Activated CD4-positive, alpha-beta T cell treated with anti-CD3 and anti-CD28 coated beads, Interleukin-10, Interleukin-2, amounts not matched to agents 100 ng/mL and 50 ng/mL, durations not matched to agents 16 hours and 8 hours (primary cell): ENCODE measurements around the gene TMEM100.
A peak's percentile ranks its signal among the peaks of the same experiment; 100 is the strongest.

Experiments used
- DNase-seq: peaks from one replicate; pipeline ENCODE4 v3.0.0-alpha.2; 2020

Gene TMEM100

DNA sequence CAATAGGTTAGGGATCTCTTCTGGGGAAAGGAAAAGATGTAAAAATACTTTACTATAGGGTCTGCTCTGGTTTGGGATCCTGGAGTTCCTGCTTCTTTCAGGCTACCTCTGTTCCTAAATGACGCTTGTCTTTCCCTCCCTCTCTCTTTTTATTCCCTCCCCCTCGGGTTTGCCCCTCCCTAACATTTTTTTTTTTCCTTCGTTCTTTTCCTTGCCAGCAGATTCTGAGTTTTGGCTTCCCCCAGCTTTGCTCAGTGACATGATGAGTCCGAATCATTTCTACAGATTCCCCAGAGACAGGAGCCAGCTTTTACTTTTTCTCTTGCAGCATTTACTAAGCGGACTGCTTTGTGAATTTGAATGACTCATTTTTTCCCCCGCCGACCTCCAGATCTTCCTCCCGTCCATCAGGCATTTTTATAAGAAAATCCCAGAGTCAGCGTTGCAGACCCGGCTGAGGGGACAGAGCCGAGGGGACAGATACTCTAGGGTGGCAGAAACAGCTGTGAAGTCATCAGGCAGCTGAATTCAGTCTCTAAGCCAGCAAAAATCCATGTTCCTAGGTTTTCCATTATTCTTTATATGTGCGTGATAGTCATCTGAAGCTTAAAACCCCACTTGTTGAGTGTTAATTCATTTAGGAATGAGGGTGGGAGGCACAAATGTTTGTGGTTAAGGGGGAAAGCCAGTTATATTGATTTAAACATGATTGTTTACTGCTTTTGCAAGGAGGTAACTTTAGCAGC, at the start of gene TMEM100:
Gene TMEM100 (minus strand): TSS at position 123 of the 746 bp plus-strand sequence. CDS start 1,794 bp downstream, outside the sequence.
- DNase-seq, result no peak

DNA sequence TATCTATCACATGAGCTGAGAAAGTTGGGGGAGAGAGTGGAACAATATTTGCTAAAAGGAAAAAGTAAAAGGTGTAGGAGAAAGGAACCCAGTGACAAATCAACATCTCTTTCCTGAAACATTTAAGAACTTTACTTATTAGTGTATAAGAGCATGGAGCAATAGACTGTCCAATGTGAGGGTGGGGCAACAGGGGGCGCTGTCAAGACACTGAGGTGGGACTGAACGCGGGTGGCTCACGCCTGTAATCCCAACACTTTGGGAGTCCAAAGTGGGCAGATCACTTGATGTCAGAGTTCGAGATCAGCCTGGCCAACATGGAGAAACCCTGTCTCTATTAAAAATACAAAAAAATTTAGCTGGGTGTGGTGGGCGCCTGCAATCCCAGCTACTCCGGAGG, 49.4 kb upstream of the TMEM100 start:
- no peak for DNase-seq

DNA sequence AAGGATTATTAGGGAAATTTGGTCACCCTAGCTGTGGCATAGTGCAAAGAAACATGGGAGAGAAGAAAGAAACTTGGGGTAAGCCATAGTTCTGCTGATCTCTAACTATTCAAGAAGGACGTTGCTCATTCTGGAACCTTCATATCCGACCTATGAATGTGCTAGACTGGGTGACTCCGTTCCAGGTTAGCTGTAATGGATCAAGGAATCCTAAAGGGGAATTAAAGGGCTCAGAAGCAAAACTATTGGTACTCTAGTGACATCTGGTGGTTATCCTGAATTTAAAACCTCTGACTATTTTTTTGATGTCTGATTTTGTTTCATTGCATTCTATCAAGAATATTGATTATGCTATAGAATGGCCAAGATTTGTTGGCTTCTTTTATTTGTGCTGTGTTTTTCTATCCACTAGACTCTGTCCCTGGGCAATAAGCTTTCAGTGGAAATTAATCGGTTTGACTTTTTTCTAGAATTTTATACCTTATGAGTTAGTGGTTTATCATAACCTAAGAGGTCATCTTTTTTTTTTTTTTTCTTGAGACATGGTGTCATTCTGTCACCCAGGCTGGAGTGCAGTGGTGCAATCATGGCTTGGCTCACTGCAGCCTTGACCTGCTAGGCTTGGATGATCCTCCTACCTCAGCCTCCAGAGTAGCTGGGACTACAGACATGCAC, 47.7 kb upstream of the TMEM100 start:
- DNase-seq, result peak; percentile 6

DNA sequence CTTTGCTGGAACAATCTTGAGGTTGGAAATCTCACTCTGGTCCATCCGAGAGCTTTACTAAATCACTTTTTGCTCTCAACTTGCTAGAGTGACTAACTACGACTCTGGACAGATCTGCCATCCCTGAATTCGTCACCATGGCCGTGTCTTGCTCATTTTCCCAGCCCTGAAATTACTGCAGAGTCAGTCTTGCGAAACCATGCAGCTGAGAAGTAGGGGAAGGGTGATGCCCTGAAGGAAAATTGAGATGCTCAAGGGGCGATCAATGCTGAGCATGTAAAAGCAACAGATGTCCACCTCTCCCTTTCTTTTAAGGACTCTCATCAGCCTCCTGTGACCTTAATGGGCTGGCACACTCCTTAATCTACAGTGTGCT, 46.9 kb upstream of the TMEM100 start:
- DNase-seq, result no peak

GRCh38 chr17:55768936-55769624, 46.4 kb upstream of the TMEM100 start:
- no peak for DNase-seq

DNA sequence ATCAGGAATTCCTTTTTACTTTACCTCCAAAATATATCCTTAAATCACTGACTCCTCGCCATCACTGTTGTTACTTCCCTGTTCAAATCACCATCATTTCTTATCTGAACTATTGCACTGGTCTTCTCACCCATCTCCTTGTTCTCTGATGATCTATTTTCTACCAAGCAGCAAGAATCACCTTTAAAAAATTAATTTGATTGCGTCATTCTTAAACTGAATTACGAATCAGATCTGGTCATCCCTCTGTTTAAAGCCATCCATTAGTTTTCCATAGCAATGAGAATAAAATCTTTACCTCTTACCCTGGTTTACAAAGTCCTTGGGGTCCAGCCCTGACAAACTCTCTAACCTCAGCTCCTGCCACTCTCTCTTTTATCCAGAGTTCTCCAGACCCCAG, 42.8 kb upstream of the TMEM100 start:
- DNase-seq, result no peak

- no peak for DNase-seq
Measured at GRCh38 chr17:55764610-55765009, 41.9 kb upstream of the TMEM100 start.

- DNase-seq, result no peak
Measured at GRCh38 chr17:55763856-55764255, 41.2 kb upstream of the TMEM100 start.

DNA sequence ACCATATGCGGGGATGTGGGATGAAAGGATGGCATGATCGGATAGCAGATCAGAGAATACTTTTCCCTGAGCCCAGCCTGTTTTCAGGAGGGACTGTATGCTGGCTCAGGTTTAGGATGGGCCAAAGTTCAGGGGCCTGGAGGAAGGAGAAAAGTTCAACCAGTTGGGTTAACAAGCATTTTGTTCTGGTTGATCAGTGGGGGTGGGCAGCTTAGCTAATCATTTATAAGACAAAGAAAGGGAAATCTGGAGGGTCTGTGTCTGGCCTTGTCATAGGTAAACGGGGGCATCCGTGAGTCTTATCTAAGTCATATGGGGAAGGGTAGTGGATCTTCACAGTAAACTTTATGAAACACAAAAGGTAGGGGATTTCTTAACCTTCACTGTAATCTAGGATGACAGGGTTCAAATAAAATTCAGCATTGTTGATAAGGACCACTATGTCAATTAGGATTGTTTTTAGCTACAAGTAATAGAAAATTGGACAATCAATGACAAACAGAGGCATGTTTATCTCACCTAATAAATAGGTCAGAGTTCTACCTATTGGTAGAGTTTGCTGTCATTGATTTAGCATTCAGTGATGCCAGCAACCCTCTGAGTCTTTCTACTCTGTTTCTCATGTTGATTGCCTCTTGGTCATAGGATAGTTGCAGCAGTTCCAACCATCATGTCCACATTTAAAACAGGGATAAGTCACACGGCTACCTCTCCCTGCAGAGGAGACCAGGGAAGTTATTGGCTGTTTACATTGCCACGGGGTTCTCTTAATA, 39.6 kb upstream of the TMEM100 start:
- no peak for DNase-seq

- DNase-seq, result no peak
Measured at GRCh38 chr17:55760643-55761355, 38.1 kb upstream of the TMEM100 start.

DNA sequence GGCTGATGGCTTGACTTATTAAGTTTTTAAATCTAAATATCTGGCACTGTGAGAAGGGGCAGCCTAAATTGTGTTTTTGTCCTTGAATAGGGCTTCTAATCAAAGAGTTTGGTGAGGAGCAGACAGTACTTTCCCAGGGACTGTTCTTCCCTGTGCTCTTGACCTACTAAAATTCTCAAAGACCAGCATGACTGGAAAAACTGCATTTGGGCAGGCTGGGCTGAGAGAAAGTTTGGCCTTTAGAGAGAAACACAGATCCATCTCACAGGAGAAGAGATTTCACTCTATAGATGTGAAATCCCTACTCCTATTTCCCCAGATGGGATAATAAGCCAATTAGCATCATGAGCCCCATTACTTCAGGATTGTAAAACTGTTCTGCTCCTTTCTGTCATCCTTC, 35.5 kb upstream of the TMEM100 start:
- no peak for DNase-seq

DNA sequence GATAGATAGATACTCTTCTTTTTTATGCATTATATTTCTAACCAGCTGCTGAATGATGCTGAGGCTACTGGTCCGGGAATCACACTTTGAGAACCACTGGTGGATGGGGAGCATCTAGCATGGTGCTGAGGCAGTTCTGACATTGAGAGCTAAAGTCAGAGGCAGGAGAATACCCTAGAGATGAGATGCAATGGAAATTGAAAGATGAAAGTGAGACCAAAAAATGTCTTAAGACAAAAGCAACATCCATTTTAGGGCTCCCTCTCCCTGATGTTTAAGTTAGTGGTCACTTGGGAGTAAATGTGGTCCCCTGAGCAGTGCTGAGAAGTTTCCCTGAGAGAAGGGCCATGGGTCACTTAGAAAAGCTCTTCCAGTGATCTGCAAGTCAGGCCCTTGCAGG, 35.0 kb upstream of the TMEM100 start:
- no peak for DNase-seq

DNA sequence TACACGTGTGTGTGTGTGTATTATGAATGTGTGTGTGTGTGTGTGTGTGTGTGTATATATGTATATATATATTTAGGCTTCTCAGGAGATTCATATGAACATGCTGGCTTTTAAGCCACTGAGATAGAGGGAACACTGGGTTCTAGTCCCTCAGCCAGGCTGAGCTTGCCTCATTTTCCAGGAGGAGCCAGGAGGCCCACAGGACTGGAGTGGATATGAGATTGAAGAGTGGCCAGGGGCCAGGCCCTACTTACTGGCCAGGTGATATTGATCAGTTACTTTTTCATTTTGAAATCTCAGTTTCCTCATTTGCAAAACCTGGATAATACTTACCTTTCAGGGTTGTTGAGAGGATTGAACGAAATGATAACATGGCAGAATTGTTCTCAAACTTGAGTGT, 34.0 kb upstream of the TMEM100 start:
- DNase-seq, result no peak

DNA sequence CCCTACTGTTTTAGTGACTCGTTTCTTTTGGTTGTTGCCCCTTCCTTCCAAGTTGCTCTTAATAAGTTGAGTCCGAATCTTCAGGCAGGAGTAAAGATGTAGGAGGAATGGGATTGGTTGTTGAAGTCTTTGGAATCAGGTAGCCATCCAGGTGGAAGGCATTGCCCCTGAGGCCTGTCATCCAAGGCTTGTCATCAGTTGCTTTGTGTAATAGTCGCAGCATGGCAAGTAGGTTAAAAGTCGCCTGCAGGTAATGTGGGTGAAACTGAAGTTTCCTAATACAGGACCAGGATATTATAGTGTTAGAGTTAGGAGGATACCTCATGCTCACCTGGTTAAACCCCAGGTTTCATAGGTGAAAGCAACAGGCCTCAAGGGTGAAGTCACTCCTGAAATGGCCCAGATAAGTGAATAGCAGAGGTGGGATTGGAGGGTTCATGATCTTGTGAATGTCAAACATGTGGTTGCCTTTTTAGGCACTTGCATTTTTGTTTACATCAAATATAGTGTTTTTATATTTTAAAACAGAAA, 29.1 kb upstream of the TMEM100 start:
- no peak for DNase-seq

- peak; percentile 91 for DNase-seq
Measured at GRCh38 chr17:55750750-55751657, 28.3 kb upstream of the TMEM100 start, which contains the start of gene PCTP. Gene PCTP, plus strand, starts transcription at chr17:55751051. Its CDS starts 53 bp downstream, at chr17:55751104.

DNA sequence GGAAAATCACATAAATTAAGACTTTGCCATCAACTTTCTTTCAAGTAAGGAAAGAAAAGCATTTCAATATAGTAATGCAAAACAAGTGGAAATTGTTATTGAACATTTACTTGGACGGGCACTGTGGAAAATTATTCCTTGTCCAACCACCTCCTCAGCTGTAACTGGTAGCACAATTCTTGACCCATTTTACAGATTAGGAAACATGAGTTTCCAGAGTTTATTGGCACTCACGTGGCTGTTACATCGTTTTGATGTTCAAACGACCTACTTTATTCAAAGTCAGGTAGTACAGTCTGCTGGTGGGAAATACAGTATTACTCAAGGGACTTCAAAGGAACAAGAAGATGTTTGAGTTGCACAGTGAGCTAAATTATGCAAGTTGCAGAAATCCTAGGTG, 27.3 kb upstream of the TMEM100 start:
- no peak for DNase-seq

DNA sequence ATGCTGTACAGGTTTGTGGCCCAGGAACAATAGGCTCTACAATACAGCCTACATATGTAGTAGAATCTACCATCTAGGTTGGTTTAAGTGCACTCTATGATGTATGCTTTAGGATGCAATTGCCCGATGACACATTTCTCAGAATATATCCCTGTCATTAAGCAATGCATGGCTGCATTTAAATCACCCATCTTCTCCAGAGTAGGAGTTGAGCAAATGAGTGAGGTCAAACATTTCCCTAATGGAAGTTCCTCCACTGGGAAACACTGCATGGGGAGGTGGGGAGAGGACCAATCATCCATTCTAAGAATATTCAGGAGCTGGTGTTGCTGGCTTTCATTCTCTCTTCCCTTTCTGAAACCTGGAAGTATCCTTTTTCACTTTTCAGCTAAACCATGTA, 26.2 kb upstream of the TMEM100 start:
- no peak for DNase-seq

- no peak for DNase-seq
Measured at GRCh38 chr17:55747209-55747608, 24.5 kb upstream of the TMEM100 start.

DNA sequence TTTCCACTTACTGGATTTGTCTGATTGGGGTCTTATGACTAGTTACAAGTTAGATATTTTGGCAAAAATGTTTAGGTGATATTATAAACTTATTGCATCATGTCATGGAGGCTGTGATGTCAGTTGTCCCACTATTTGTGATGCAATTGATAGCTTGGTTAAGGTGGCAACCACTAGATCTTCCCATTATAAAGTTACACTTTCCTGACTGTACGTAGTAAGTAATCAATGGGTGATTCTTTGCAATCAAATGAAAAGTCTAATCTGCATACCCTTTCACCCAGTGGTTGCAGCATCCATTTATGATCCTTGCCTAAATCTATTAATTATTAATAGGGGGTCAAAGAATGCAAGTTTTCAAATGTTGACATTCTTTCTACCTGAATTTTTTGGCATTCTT, 23.8 kb upstream of the TMEM100 start:
- no peak for DNase-seq

DNA sequence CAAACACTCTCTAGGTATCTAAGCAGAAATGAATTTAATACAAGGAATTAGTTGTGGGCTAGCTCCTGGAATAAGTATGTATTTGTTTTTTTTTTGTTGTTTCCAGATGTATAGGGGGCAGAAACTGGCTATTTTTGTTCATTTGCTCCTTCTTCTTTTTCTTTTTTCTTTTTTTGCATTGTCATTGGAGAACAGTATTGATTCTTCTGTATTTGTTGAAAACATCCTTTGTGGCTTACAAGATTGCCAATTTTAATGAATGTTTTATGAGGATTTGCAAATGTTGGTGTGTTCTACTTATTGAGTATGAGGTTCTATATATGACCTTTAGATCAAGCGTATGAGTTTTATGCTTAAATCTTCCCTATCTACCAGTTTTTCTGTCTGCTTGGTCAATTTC, 22.6 kb upstream of the TMEM100 start:
- DNase-seq, result no peak

DNA sequence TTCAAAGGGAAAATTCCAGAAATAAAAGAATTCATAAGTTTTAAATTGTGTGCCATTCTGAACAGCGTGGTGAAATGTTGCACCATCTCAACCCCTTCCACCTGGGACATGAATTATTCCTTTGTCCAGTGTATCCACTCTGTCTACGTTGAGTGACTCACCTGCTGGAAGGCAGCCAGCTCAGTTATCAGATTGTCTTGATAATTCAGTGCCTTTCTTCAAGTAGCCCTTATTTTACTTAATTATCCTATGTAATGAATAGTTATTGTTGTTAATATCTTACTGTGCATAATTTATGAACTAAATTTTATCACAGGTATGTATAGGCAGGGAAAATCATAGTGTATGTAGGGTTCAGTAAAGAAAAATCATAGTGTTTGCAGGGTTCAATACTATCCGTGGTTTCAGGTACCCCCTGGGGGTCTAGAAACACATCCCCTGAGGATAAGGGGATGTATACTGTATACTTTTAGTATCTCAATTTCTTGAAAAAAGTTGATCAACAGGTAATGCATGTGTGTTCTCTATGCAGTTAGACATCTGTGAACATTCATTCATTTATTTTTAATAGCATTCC, 20.5 kb upstream of the TMEM100 start:
- no peak for DNase-seq
